SK-N-SH treated with all-trans-retinoic acid at 6 μM for 48 hours (cell line): Measurements from ENCODE around the gene PILRB.

Experiments used
- ATAC-seq: fragments of 200-7000 bp; cut with Tn5 transposase; 3 replicates; pipeline ENCODE4 v1.9.1; 2020; ENCODE audit warnings: mild to moderate bottlenecking, moderate library complexity
- ARNTL ChIP-seq: fragments of 450-650 bp; formaldehyde crosslinking; IDR thresholded peaks from 2 replicates; pipeline ENCODE4 v1.5.0; 2020; ENCODE audit warnings: low read depth, mild to moderate bottlenecking, moderate library complexity, borderline replicate concordance
- BACH2 ChIP-seq: fragments of 250-450 bp; sonication (Bioruptor Pico); IDR thresholded peaks from 2 replicates; pipeline ENCODE4 v1.9.0; 2021; ENCODE audit warnings: mild to moderate bottlenecking, borderline replicate concordance
- CSDC2 ChIP-seq: fragments of 250-450 bp; sonication (Bioruptor Pico); IDR thresholded peaks from 2 replicates; pipeline ENCODE4 v1.5.0; 2020; ENCODE audit warnings: mild to moderate bottlenecking, moderate library complexity
- ESRRG ChIP-seq: fragments of 250-450 bp; sonication (Bioruptor Pico); IDR thresholded peaks from 2 replicates; pipeline ENCODE4 v1.6.1; 2021; ENCODE audit warnings: mild to moderate bottlenecking
- GLIS3 ChIP-seq: fragments of 250-450 bp; sonication (Bioruptor Pico); IDR thresholded peaks from 2 replicates; pipeline ENCODE4 v1.5.0; 2020; ENCODE audit warnings: mild to moderate bottlenecking, moderate library complexity
- ISL1 ChIP-seq: fragments of 250-450 bp; sonication (Bioruptor Pico); IDR thresholded peaks from 2 replicates; pipeline ENCODE4 v2.1.2; 2022; ENCODE audit warnings: mild to moderate bottlenecking, moderate library complexity
- OSR1 ChIP-seq: fragments of 250-450 bp; sonication (Bioruptor Pico); IDR thresholded peaks from 2 replicates; pipeline ENCODE4 v1.8.0; 2022; ENCODE audit warnings: moderate library complexity, mild to moderate bottlenecking, inconsistent platforms
- PATZ1 ChIP-seq: fragments of 250-450 bp; sonication (Bioruptor Pico); IDR thresholded peaks from 2 replicates; pipeline ENCODE4 v1.8.0; 2020; ENCODE audit warnings: mild to moderate bottlenecking, moderate library complexity, borderline replicate concordance
- POU6F1 ChIP-seq: fragments of 250-450 bp; sonication (Bioruptor Pico); IDR thresholded peaks from 2 replicates; pipeline ENCODE4 v1.8.0; 2021; ENCODE audit warnings: low read depth, mild to moderate bottlenecking, moderate library complexity, borderline replicate concordance
- PPARA ChIP-seq: fragments of 250-450 bp; sonication (Bioruptor Pico); IDR thresholded peaks from 2 replicates; pipeline ENCODE4 v1.5.0; 2020; ENCODE audit warnings: mild to moderate bottlenecking, borderline replicate concordance
- RARB ChIP-seq: fragments of 250-450 bp; sonication (Bioruptor Pico); IDR thresholded peaks from 2 replicates; pipeline ENCODE4 v1.8.0; 2021; ENCODE audit warnings: mild to moderate bottlenecking, moderate library complexity
- SNAI2 ChIP-seq: fragments of 250-450 bp; sonication (Bioruptor Pico); IDR thresholded peaks from 2 replicates; pipeline ENCODE4 v1.5.0; 2020; ENCODE audit warnings: mild to moderate bottlenecking, moderate library complexity
- TOX ChIP-seq: fragments of 250-450 bp; sonication (Bioruptor Pico); IDR thresholded peaks from 2 replicates; pipeline ENCODE4 v1.8.0; 2021; ENCODE audit warnings: mild to moderate bottlenecking, moderate library complexity, borderline replicate concordance
- ZC3H10 ChIP-seq: fragments of 250-450 bp; sonication (Bioruptor Pico); IDR thresholded peaks from 2 replicates; pipeline ENCODE4 v1.5.1; 2021; ENCODE audit warnings: mild to moderate bottlenecking, moderate library complexity
- ZFP30 ChIP-seq: fragments of 450-650 bp; formaldehyde crosslinking; IDR thresholded peaks from 2 replicates; pipeline ENCODE4 v1.5.0; 2022; ENCODE audit warnings: mild to moderate bottlenecking, moderate library complexity
- ZNF565 ChIP-seq: fragments of 450-650 bp; formaldehyde crosslinking; conservative IDR thresholded peaks from 2 replicates; pipeline ENCODE4 v1.5.0; 2020; ENCODE audit warnings: low read depth, mild to moderate bottlenecking, moderate library complexity
- ZNF70 ChIP-seq: fragments of 450-650 bp; formaldehyde crosslinking; IDR thresholded peaks from 2 replicates; pipeline ENCODE4 v1.5.0; 2020; ENCODE audit warnings: mild to moderate bottlenecking, moderate library complexity
- ZNF8 ChIP-seq: fragments of 450-650 bp; formaldehyde crosslinking; IDR thresholded peaks from 2 replicates; pipeline ENCODE4 v1.5.0; 2020; ENCODE audit warnings: mild to moderate bottlenecking, moderate library complexity
- TF ChIP-seq, protein P1 (sequence below): fragments of 250-450 bp; sonication (Bioruptor Pico); IDR thresholded peaks from 2 replicates; pipeline ENCODE4 v1.5.1; 2021; ENCODE audit warnings: mild to moderate bottlenecking, moderate library complexity
- TF ChIP-seq, protein P2 (sequence below): fragments of 250-450 bp; sonication (Bioruptor Pico); IDR thresholded peaks from 2 replicates; pipeline ENCODE4 v1.5.0; 2020; ENCODE audit warnings: mild to moderate bottlenecking, moderate library complexity

The PILRB gene

GRCh38 chr7:100386940-100387339 is 29.0 kb downstream of the PILRB start:
- ATAC-seq: no peak
- no peak for TF ChIP-seq OSR1 (CRISPR knock-in tag)
- TF ChIP-seq ESRRG: no peak
- no peak for TF ChIP-seq CSDC2
- no peak for TF ChIP-seq ISL1 (CRISPR knock-in tag)
- TF ChIP-seq, protein P1, sequence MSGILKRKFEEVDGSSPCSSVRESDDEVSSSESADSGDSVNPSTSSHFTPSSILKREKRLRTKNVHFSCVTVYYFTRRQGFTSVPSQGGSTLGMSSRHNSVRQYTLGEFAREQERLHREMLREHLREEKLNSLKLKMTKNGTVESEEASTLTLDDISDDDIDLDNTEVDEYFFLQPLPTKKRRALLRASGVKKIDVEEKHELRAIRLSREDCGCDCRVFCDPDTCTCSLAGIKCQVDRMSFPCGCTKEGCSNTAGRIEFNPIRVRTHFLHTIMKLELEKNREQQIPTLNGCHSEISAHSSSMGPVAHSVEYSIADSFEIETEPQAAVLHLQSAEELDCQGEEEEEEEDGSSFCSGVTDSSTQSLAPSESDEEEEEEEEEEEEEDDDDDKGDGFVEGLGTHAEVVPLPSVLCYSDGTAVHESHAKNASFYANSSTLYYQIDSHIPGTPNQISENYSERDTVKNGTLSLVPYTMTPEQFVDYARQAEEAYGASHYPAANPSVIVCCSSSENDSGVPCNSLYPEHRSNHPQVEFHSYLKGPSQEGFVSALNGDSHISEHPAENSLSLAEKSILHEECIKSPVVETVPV (CRISPR knock-in tag): no peak
- TF ChIP-seq, protein P2, sequence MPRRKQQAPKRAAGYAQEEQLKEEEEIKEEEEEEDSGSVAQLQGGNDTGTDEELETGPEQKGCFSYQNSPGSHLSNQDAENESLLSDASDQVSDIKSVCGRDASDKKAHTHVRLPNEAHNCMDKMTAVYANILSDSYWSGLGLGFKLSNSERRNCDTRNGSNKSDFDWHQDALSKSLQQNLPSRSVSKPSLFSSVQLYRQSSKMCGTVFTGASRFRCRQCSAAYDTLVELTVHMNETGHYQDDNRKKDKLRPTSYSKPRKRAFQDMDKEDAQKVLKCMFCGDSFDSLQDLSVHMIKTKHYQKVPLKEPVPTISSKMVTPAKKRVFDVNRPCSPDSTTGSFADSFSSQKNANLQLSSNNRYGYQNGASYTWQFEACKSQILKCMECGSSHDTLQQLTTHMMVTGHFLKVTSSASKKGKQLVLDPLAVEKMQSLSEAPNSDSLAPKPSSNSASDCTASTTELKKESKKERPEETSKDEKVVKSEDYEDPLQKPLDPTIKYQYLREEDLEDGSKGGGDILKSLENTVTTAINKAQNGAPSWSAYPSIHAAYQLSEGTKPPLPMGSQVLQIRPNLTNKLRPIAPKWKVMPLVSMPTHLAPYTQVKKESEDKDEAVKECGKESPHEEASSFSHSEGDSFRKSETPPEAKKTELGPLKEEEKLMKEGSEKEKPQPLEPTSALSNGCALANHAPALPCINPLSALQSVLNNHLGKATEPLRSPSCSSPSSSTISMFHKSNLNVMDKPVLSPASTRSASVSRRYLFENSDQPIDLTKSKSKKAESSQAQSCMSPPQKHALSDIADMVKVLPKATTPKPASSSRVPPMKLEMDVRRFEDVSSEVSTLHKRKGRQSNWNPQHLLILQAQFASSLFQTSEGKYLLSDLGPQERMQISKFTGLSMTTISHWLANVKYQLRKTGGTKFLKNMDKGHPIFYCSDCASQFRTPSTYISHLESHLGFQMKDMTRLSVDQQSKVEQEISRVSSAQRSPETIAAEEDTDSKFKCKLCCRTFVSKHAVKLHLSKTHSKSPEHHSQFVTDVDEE (CRISPR knock-in tag): no peak
- TF ChIP-seq POU6F1 (CRISPR knock-in tag): no peak
- no peak for TF ChIP-seq PATZ1
- TF ChIP-seq ZC3H10 (CRISPR knock-in tag): no peak
- no peak for TF ChIP-seq ZNF70 (CRISPR knock-in tag)

DNA sequence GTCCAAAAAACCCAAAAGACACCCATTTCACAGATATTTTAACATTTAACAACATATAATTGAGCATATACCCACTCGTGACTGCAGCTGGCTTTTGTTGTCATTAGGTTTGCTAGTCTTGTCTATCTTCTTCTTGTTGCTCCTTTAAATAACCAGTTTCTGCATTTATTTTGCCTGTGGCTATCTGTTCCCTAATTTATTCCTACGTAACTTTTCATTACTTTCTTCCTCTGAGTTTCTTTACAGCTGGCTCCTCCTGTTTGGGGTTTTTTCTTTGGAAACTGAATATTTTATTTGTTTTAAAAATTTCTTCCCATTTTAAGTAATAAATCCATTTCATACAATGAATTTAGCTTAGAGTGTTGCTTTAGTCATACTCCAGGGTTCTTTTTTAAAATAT is 29.8 kb downstream of the PILRB start:
- no peak for TF ChIP-seq ZNF70 (CRISPR knock-in tag)
- TF ChIP-seq ZNF565 (CRISPR knock-in tag): no peak
- no peak for TF ChIP-seq OSR1 (CRISPR knock-in tag)
- no peak for TF ChIP-seq ARNTL (CRISPR knock-in tag)
- no peak for TF ChIP-seq ISL1 (CRISPR knock-in tag)
- no peak for TF ChIP-seq SNAI2 (CRISPR knock-in tag)
- no peak for TF ChIP-seq GLIS3 (CRISPR knock-in tag)
- no peak for TF ChIP-seq ESRRG
- no peak for TF ChIP-seq TOX
- TF ChIP-seq ZNF8 (CRISPR knock-in tag): no peak
- TF ChIP-seq ZFP30 (CRISPR knock-in tag): no peak
- no peak for TF ChIP-seq BACH2 (CRISPR knock-in tag)
- no peak for TF ChIP-seq POU6F1 (CRISPR knock-in tag)
- ATAC-seq: no peak

DNA sequence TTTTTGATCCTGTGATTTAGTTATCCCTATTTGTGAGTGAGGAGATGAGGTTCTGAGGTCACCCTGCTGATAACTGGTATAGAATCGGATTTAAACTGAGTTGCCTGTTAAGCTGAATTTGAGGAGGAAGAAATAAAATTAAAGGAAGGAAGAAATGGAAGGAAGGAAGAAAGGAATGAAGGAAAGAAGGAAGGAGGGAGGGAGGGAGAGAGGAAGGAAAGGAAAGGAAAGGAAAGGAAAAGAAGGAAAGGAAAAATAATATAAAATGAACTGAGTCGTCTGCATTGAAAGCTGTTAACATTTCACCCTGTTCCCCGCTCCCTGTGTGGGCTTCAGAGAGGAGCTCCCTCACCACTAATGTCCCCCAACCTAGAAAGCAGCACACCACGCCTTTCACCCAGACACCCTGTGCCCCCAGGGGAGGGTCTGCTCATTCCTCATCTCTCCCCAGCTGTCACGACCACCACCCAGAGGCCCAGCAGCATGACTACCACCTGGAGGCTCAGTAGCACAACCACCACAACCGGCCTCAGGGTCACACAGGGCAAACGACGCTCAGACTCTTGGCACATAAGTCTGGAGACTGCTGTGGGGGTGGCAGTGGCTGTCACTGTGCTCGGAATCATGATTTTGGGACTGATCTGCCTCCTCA is 31.6 kb downstream of the PILRB start:
- ATAC-seq: no peak
- TF ChIP-seq TOX (no peak), GLIS3 (CRISPR knock-in tag) (no peak), ZC3H10 (CRISPR knock-in tag) (no peak), CSDC2 (no peak), ARNTL (CRISPR knock-in tag) (no peak), ISL1 (CRISPR knock-in tag) (no peak), ZNF70 (CRISPR knock-in tag) (no peak), RARB (CRISPR knock-in tag) (no peak), ZNF8 (CRISPR knock-in tag) (no peak), ZNF565 (CRISPR knock-in tag) (no peak), PPARA (no peak)
- TF ChIP-seq, all 23 proteins: peak for 0
